ENCODE results near the gene BARHL2. TPM values are rescaled to one million over a fixed set of nuclear protein-coding genes. Genes with fewer than 3 reads are reported as not detected.

Gene BARHL2
- total and polyA plus RNA-seq, 10 of the 15 experiments (the other 5 are each of a cell fraction or from before 2014, with no cell fraction given) = not detected

DNA sequence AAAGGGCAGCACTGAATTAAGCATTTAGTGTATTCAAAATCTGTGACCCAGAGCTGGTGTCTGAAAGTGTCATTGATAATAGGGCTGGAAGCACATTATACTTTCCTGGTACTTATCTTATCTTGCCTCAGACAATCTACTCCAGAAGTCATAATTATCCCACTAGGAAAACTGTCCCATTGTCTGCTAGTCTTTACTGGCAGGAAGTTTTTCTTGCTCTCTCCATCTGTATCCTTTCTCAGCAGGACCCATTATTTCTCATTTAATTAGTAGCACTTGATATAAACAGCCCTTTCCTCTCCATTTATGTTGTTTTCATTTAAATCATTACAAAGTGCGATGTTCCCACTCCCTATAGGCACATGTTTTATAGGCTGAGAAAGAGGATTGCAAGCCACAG is 36.5 kb upstream of the BARHL2 start:
- ChIA-PET RAD21 (ENCODE audit: unreplicated experiment) (no interaction called here), POLR2A (no interaction called here), SMC1A (ENCODE audit: uncharacterized antibody, unreplicated experiment) (no interaction called here), CTCF (interaction anchor here (1.4 kb wide), 1 partner anchor 412 kb away, joined by 5 read pairs; no protein-coding TSS in a partner anchor)
- 36% methylated on average over 1 of the region's 1 CpG for WGBS (ENCODE audit: insufficient coverage, insufficient replicate concordance, low lambda C conversion rate, missing lambda C conversion rate)
- peaks cover 0 to 2% of the 10 kb centered on the region in 2 experiments; a peak in 2 of 4 replicates for H3K27me3 ChIP-seq (replicated peaks in 1 of 2; ENCODE audit: control insufficient read depth in 2 of 2, insufficient read depth in 2 of 2, low read length in 1 of 2)
- no peak overlapping the region for H3K27ac ChIP-seq (ENCODE audit: control insufficient read depth, insufficient read depth)
- no peak overlapping the region for H3K4me2 ChIP-seq (ENCODE audit: control insufficient read depth, insufficient read depth)
- H3K9me3 ChIP-seq (replicated peaks; ENCODE audit: control insufficient read depth, insufficient read depth, low read length) = no peaks in the 10 kb centered on the region
- H3K36me3 ChIP-seq (ENCODE audit: control insufficient read depth in 2 of 2, insufficient read depth in 2 of 2, low read length in 1 of 2) = no peaks in the 10 kb centered on the region
- no peaks in the 10 kb centered on the region for H3K4me1 ChIP-seq (ENCODE audit: control insufficient read depth, insufficient read depth, low read length)
- no peaks in the 10 kb centered on the region for H4K20me1 ChIP-seq (ENCODE audit: control insufficient read depth, insufficient read depth)
- no peak overlapping the region for H3K4me3 ChIP-seq
- no TSS peak for BruUV-seq (replicated peaks)
- ATAC-seq (no peak), FAIRE-seq (no peak), DNase-seq (ENCODE audit: low read depth, low spot score) (no peak)
- no peak overlapping the region for H3K9ac ChIP-seq (ENCODE audit: control insufficient read depth, insufficient read depth, low read length)
- intact Hi-C loops (cut with micrococcal nuclease; ENCODE audit: unreplicated experiment) = no loop called here
- no peak overlapping the region for H2AFZ ChIP-seq (ENCODE audit: control insufficient read depth, low read depth, low read length)
- TF ChIP-seq, protein P1, sequence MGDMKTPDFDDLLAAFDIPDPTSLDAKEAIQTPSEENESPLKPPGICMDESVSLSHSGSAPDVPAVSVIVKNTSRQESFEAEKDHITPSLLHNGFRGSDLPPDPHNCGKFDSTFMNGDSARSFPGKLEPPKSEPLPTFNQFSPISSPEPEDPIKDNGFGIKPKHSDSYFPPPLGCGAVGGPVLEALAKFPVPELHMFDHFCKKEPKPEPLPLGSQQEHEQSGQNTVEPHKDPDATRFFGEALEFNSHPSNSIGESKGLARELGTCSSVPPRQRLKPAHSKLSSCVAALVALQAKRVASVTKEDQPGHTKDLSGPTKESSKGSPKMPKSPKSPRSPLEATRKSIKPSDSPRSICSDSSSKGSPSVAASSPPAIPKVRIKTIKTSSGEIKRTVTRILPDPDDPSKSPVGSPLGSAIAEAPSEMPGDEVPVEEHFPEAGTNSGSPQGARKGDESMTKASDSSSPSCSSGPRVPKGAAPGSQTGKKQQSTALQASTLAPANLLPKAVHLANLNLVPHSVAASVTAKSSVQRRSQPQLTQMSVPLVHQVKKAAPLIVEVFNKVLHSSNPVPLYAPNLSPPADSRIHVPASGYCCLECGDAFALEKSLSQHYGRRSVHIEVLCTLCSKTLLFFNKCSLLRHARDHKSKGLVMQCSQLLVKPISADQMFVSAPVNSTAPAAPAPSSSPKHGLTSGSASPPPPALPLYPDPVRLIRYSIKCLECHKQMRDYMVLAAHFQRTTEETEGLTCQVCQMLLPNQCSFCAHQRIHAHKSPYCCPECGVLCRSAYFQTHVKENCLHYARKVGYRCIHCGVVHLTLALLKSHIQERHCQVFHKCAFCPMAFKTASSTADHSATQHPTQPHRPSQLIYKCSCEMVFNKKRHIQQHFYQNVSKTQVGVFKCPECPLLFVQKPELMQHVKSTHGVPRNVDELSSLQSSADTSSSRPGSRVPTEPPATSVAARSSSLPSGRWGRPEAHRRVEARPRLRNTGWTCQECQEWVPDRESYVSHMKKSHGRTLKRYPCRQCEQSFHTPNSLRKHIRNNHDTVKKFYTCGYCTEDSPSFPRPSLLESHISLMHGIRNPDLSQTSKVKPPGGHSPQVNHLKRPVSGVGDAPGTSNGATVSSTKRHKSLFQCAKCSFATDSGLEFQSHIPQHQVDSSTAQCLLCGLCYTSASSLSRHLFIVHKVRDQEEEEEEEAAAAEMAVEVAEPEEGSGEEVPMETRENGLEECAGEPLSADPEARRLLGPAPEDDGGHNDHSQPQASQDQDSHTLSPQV (IDR thresholded peaks at IDR 0.05) = no peak
- TF ChIP-seq POU2F2 (IDR thresholded peaks at IDR 0.05; ENCODE audit: borderline replicate concordance, low read depth, low read length) = no peak
- in situ Hi-C loops (cut with MboI) = no loop called here
- no peaks in the 10 kb centered on the region for H3K79me2 ChIP-seq (ENCODE audit: control insufficient read depth, insufficient read depth, low read length)

DNA sequence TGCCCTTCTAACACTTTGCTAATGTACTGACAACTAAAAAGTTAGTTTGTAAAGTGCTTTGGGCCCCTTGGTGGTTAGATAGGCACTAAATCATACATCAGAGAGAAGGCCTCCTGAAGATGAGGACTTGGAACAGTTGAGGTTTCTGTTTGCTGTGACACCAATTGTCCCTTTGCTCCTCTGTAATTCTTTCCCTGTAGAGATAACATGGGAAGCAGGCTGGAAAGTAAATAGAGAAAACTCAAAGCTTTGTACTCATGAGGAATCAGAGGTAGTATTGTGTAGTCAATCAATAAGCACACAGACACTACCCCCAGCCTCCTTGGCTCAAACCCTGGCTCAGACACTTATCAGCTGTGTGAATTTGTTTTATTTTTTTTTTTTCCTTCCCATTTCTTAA is 31.6 kb upstream of the BARHL2 start:
- POLR2A ChIA-PET = no interaction called here
- no peak overlapping the region for H3K27ac ChIP-seq (ENCODE audit: control insufficient read depth, insufficient read depth)
- DNase-seq (ENCODE audit: low read depth, low spot score) = no peak
- ATAC-seq = no peak
- peaks cover 1 to 2% of the 10 kb centered on the region in 2 experiments; a peak in 2 of 4 replicates for H3K27me3 ChIP-seq (replicated peaks in 1 of 2; ENCODE audit: control insufficient read depth in 2 of 2, insufficient read depth in 2 of 2, low read length in 1 of 2)
- H3K79me2 ChIP-seq (ENCODE audit: control insufficient read depth, insufficient read depth, low read length) = no peaks in the 10 kb centered on the region
- intact Hi-C loops (cut with micrococcal nuclease; ENCODE audit: unreplicated experiment) = no loop called here
- H3K9ac ChIP-seq (ENCODE audit: control insufficient read depth, insufficient read depth, low read length) = no peak overlapping the region
- FAIRE-seq = no peak
- H3K4me1 ChIP-seq (ENCODE audit: control insufficient read depth, insufficient read depth, low read length) = no peaks in the 10 kb centered on the region
- H3K4me3 ChIP-seq = no peak overlapping the region
- SMC1A ChIA-PET (ENCODE audit: uncharacterized antibody, unreplicated experiment) = no interaction called here
- no peaks in the 10 kb centered on the region for H4K20me1 ChIP-seq (ENCODE audit: control insufficient read depth, insufficient read depth)
- RAD21 ChIA-PET (ENCODE audit: unreplicated experiment) = no interaction called here
- no peak for TF ChIP-seq EED (IDR thresholded peaks at IDR 0.05; ENCODE audit: low read depth)
- no peak for TF ChIP-seq CHD2 (IDR thresholded peaks at IDR 0.05; ENCODE audit: borderline replicate concordance, low read depth, low read length)
- no peak for TF ChIP-seq RB1 (IDR thresholded peaks at IDR 0.05; ENCODE audit: borderline replicate concordance)
- TF ChIP-seq ZNF207 (IDR thresholded peaks at IDR 0.05; ENCODE audit: borderline replicate concordance) = no peak
- TF ChIP-seq, protein P2, sequence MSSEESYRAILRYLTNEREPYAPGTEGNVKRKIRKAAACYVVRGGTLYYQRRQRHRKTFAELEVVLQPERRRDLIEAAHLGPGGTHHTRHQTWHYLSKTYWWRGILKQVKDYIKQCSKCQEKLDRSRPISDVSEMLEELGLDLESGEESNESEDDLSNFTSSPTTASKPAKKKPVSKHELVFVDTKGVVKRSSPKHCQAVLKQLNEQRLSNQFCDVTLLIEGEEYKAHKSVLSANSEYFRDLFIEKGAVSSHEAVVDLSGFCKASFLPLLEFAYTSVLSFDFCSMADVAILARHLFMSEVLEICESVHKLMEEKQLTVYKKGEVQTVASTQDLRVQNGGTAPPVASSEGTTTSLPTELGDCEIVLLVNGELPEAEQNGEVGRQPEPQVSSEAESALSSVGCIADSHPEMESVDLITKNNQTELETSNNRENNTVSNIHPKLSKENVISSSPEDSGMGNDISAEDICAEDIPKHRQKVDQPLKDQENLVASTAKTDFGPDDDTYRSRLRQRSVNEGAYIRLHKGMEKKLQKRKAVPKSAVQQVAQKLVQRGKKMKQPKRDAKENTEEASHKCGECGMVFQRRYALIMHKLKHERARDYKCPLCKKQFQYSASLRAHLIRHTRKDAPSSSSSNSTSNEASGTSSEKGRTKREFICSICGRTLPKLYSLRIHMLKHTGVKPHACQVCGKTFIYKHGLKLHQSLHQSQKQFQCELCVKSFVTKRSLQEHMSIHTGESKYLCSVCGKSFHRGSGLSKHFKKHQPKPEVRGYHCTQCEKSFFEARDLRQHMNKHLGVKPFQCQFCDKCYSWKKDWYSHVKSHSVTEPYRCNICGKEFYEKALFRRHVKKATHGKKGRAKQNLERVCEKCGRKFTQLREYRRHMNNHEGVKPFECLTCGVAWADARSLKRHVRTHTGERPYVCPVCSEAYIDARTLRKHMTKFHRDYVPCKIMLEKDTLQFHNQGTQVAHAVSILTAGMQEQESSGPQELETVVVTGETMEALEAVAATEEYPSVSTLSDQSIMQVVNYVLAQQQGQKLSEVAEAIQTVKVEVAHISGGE (CRISPR knock-in tag; IDR thresholded peaks at IDR 0.05) = no peak
- TF ChIP-seq PAX8 (IDR thresholded peaks at IDR 0.05) = no peak
- in situ Hi-C loops (cut with MboI) = no loop called here
- no peak overlapping the region for H2AFZ ChIP-seq (ENCODE audit: control insufficient read depth, low read depth, low read length)
- H3K9me3 ChIP-seq (replicated peaks; ENCODE audit: control insufficient read depth, insufficient read depth, low read length) = no peaks in the 10 kb centered on the region
- H3K4me2 ChIP-seq (ENCODE audit: control insufficient read depth, insufficient read depth) = no peak overlapping the region
- CTCF ChIA-PET = interaction anchor here (1.4 kb wide), 1 partner anchor 27 kb away, joined by 4 read pairs; no protein-coding TSS in a partner anchor
- H3K36me3 ChIP-seq (ENCODE audit: control insufficient read depth in 2 of 2, insufficient read depth in 2 of 2, low read length in 1 of 2) = no peaks in the 10 kb centered on the region
- no TSS peak for BruUV-seq (replicated peaks)
